LNCaP clone FGC (cell line): ENCODE data around the gene IQGAP2.

ENCODE experiments used
- DNase-seq: peaks from one replicate; pipeline ENCODE4 v3.0.0-alpha.2; 2011; ENCODE audit warnings: low read depth
- H3K4me3 ChIP-seq: 2 replicates; pipeline ENCODE4 v1.5.1; 2011; ENCODE audit warnings: mild to moderate bottlenecking, low read depth, low read length, control low read depth
- CTCF ChIP-seq: IDR thresholded peaks from 2 replicates; pipeline ENCODE4 v1.5.1; 2012; ENCODE audit warnings: mild to moderate bottlenecking; ENCODE audit not compliant: control insufficient read depth, insufficient read depth; ENCODE audit errors: extremely low read depth

IQGAP2 gene

GRCh38 chr5:76488969-76489368 lies 85.9 kb downstream of the IQGAP2 start:
- H3K4me3 ChIP-seq, result no peak overlapping the region
- no peak for DNase-seq
- no peak for TF ChIP-seq CTCF

GRCh38 chr5:76489877-76490688 lies 87.0 kb downstream of the IQGAP2 start:
- no peak for DNase-seq
- no peak for TF ChIP-seq CTCF
- no peak overlapping the region for H3K4me3 ChIP-seq

GRCh38 chr5:76490960-76491359 lies 87.9 kb downstream of the IQGAP2 start:
- TF ChIP-seq CTCF, result no peak
- no peak overlapping the region for H3K4me3 ChIP-seq
- DNase-seq, result peak; percentile 70

GRCh38 chr5:76492819-76493189 lies 89.7 kb downstream of the IQGAP2 start:
- TF ChIP-seq CTCF, result no peak
- H3K4me3 ChIP-seq, result no peak overlapping the region
- no peak for DNase-seq

- H3K4me3 ChIP-seq, result no peak overlapping the region
- no peak for TF ChIP-seq CTCF
- DNase-seq, result no peak
Observed at GRCh38 chr5:76493190-76493837, 90.2 kb downstream of the IQGAP2 start.

- no peak for TF ChIP-seq CTCF
- no peak for DNase-seq
- no peak overlapping the region for H3K4me3 ChIP-seq
Observed at GRCh38 chr5:76494201-76494600, 91.1 kb downstream of the IQGAP2 start.
